HFFc6 (cell line): ENCODE measurements around the gene MAGEB17. TPM values are rescaled to one million over a fixed set of nuclear protein-coding genes. Genes with fewer than 3 reads are reported as not detected.

ENCODE experiments used
- DNase-seq: peaks from one replicate; pipeline ENCODE4 v3.0.0-alpha.2; 2018
- H3K27ac Mint-ChIP-seq: 2 replicates; pipeline ENCODE4 v1.8.0; 2020; ENCODE audit warnings: mild to moderate bottlenecking, mixed read lengths
- H3K27me3 Mint-ChIP-seq: 2 replicates; pipeline ENCODE4 v1.8.0; 2021; ENCODE audit warnings: mild to moderate bottlenecking, moderate library complexity, mixed read lengths; ENCODE audit not compliant: insufficient read depth
- H3K36me3 Mint-ChIP-seq: 2 replicates; pipeline ENCODE4 v1.8.0; 2021; ENCODE audit warnings: low read depth, mixed read lengths
- H3K4me1 Mint-ChIP-seq: 2 replicates; pipeline ENCODE4 v1.8.0; 2020; ENCODE audit warnings: low read depth, mixed read lengths
- H3K4me3 Mint-ChIP-seq: 2 replicates; pipeline ENCODE4 v1.8.0; 2020; ENCODE audit warnings: mild to moderate bottlenecking, moderate library complexity, mixed read lengths
- H3K9me3 Mint-ChIP-seq: 2 replicates; pipeline ENCODE4 v1.8.0; 2020; ENCODE audit warnings: mild to moderate bottlenecking, mixed read lengths
- CTCF ChIP-seq: fragments of 200-600 bp; sonication (generic); IDR thresholded peaks from 2 replicates; pipeline ENCODE4 v1.5.0; 2021; ENCODE audit warnings: antibody characterized with exemption, mild to moderate bottlenecking
- total RNA-seq, 6 experiments: library from RNA; stranded (reverse); fragmentation: NEBNext Ultra II Directional; extraction: Animal tissue kit (Norgen Biotek cat#: 25700); gene quantifications; 2 replicates in 1 of 6; 3 replicates in 5 of 6; pipeline ENCODE4 v1.2.3, GENCODE V29; 2021

The MAGEB17 gene
- total RNA-seq, 6 experiments from 2014 or later = not detected

GRCh38 chrX:16210061-16210460, 42.8 kb downstream of the MAGEB17 start:
- DNase-seq = no peak
- H3K27ac Mint-ChIP-seq = no peak overlapping the region

GRCh38 chrX:16212024-16212423, 44.7 kb downstream of the MAGEB17 start:
- DNase-seq = peak; percentile 3
- no peak for TF ChIP-seq CTCF
- H3K36me3 Mint-ChIP-seq = no peaks in the 10 kb centered on the region
- H3K9me3 Mint-ChIP-seq = no peaks in the 10 kb centered on the region
- no peak overlapping the region for H3K4me3 Mint-ChIP-seq
- no peak overlapping the region for H3K27ac Mint-ChIP-seq
- H3K4me1 Mint-ChIP-seq = peaks cover 11% of the 10 kb centered on the region
- no peaks in the 10 kb centered on the region for H3K27me3 Mint-ChIP-seq

More at GRCh38 chrX:16210061-16210460, 42.8 kb downstream of the MAGEB17 start:
- Mint-ChIP-seq H3K4me3 (no peak overlapping the region), H3K9me3 (no peaks in the 10 kb centered on the region), H3K27me3 (no peaks in the 10 kb centered on the region), H3K36me3 (no peaks in the 10 kb centered on the region), H3K4me1 (peaks cover 11% of the 10 kb centered on the region)
- no peak for TF ChIP-seq CTCF

GRCh38 chrX:16212436-16212835, 45.2 kb downstream of the MAGEB17 start:
- H3K27ac Mint-ChIP-seq = no peak overlapping the region
- H3K4me3 Mint-ChIP-seq = no peak overlapping the region
- peak; percentile 65 for TF ChIP-seq CTCF
- no peaks in the 10 kb centered on the region for H3K27me3 Mint-ChIP-seq
- no peaks in the 10 kb centered on the region for H3K9me3 Mint-ChIP-seq
- DNase-seq = peak; percentile 25
- peaks cover 11% of the 10 kb centered on the region for H3K4me1 Mint-ChIP-seq
- no peaks in the 10 kb centered on the region for H3K36me3 Mint-ChIP-seq

- Mint-ChIP-seq H3K4me1 (peaks cover 11% of the 10 kb centered on the region), H3K27ac (no peak overlapping the region), H3K36me3 (no peaks in the 10 kb centered on the region), H3K27me3 (no peaks in the 10 kb centered on the region), H3K4me3 (no peak overlapping the region), H3K9me3 (no peaks in the 10 kb centered on the region)
- TF ChIP-seq CTCF = no peak
- no peak for DNase-seq
Observed at GRCh38 chrX:16213961-16214360, 46.7 kb downstream of the MAGEB17 start.

GRCh38 chrX:16215660-16216059, 48.4 kb downstream of the MAGEB17 start:
- no peak for DNase-seq
- Mint-ChIP-seq H3K4me1 (peaks cover 14% of the 10 kb centered on the region), H3K27ac (no peak overlapping the region), H3K9me3 (no peaks in the 10 kb centered on the region), H3K36me3 (no peaks in the 10 kb centered on the region), H3K27me3 (no peaks in the 10 kb centered on the region), H3K4me3 (no peak overlapping the region)
- TF ChIP-seq CTCF = no peak

Other genes with a start within 250 kb of the MAGEB17 start
- gene GRPR, start 43.9 kb upstream of the MAGEB17 start, total RNA-seq = under 1 TPM in 5 of 6 experiments, not detected in 1; 0.11 to 0.28 (median 0.23) TPM